Breast epithelium (tissue), 4 donors: ENCODE results near the gene FHDC1. TPM values are rescaled to one million over a fixed set of nuclear protein-coding genes. Genes with fewer than 3 reads are reported as not detected.

Experiments
- DNase-seq, 2 donors: peaks; one replicate each; pipeline ENCODE4 v3.0.0-alpha.2; 2019; ENCODE audit warnings: low spot score in 2 of 2
- H3K27ac ChIP-seq, 2 donors: fragments of 200-600 bp; sonication (generic) in 1 of 2; one replicate each; pipeline ENCODE4 v1.5.1; 2016 to 2019; ENCODE audit warnings: mild to moderate bottlenecking in 1 of 2
- H3K27me3 ChIP-seq, 2 donors: fragments of 200-600 bp; sonication (generic) in 1 of 2; one replicate each; pipeline versions ENCODE4 v1.5.1 to v1.6.0; 2017 to 2019; ENCODE audit warnings: control low read depth in 1 of 2, mild to moderate bottlenecking in 1 of 2
- H3K36me3 ChIP-seq: fragments of 200-600 bp; one replicate; pipeline ENCODE4 v1.5.1; 2019
- H3K4me1 ChIP-seq, 2 donors: fragments of 200-600 bp; sonication (generic); one replicate each; pipeline ENCODE4 v1.5.1; 2016 to 2019; ENCODE audit warnings: control low read depth in 1 of 2
- H3K4me3 ChIP-seq, 3 donors: fragments of 200-600 bp; sonication (generic); 1 replicate in 2 of 3; 2 replicates in 1 of 3; pipeline ENCODE4 v1.5.1; 2016 to 2019; ENCODE audit warnings: mild to moderate bottlenecking in 3 of 3, moderate library complexity in 2 of 3
- H3K9me3 ChIP-seq, 2 donors: fragments of 200-600 bp; sonication (generic) in 1 of 2; one replicate each; pipeline ENCODE4 v1.5.1; 2016 to 2019; ENCODE audit warnings: control low read depth in 1 of 2
- CTCF ChIP-seq, 3 donors: fragments of 450-650 bp; IDR thresholded peaks; one replicate each; pipeline ENCODE4 v1.5.1; 2016 to 2017; ENCODE audit warnings: antibody characterized with exemption in 3 of 3, mild to moderate bottlenecking in 3 of 3, moderate library complexity in 3 of 3
- POLR2A ChIP-seq: fragments of 450-650 bp; IDR thresholded peaks from one replicate; pipeline ENCODE4 v1.6.1; 2016; ENCODE audit warnings: antibody characterized with exemption, mild to moderate bottlenecking, moderate library complexity
- POLR2AphosphoS5 ChIP-seq, 3 donors: sonication (generic); formaldehyde crosslinking; IDR thresholded peaks; one replicate each; pipeline ENCODE4 v1.6.1; 2017; ENCODE audit warnings: antibody characterized with exemption in 3 of 3
- intact Hi-C: fragments of 100-400 bp; cut with DNase I; formaldehyde crosslinking; loops from one replicate; pipeline ENCODE4 v1.15.1; 2023; ENCODE audit warnings: low total_unique reads
- total RNA-seq, 3 donors: library from RNA; depleted of rRNA; stranded (reverse); fragments of >200 nt; gene quantifications; one replicate each; pipeline ENCODE4 v1.1.0, GENCODE V29; 2016

Gene FHDC1
- total RNA-seq, 3 donors from 2014 or later = 0.48 to 2.3 (median 2.0) TPM

GRCh38 chr4:152898606-152899005 is 37.5 kb upstream of the FHDC1 start:
- Histone ChIP-seq H3K27me3 (no peaks in the 10 kb centered on the region), H3K4me3 (no peak overlapping the region), H3K9me3 (no peaks in the 10 kb centered on the region), H3K27ac (no peak overlapping the region), H3K4me1 (no peaks in the 10 kb centered on the region), H3K36me3 (no peaks in the 10 kb centered on the region)
- no peak for DNase-seq
- intact Hi-C loops = no loop called here
- no peak for TF ChIP-seq POLR2AphosphoS5 (IDR thresholded peaks at IDR 0.05)
- TF ChIP-seq POLR2A = no peak
- TF ChIP-seq CTCF (IDR thresholded peaks at IDR 0.05) = no peak

DNA sequence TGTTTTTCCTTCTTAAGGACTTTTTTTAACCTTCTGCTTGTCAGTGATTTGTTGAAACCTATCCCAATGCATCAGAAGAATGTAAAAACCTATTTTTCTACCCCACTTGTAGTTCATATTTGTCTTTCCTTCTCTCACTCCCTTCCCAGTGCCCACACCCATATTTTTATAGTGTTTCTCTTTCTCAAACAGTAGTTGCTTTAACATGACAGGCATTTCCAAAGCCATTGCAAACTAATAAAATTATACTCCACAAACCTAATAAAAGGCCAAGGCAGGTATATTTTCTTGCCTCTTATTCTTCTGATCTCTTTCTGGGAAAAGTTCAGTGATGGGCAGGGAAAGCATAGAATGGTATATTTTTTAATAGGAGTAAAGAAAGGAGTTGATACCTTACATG is 35.7 kb upstream of the FHDC1 start:
- intact Hi-C loops = no loop called here
- no peak overlapping the region for H3K4me3 ChIP-seq
- H3K9me3 ChIP-seq = no peaks in the 10 kb centered on the region

DNA sequence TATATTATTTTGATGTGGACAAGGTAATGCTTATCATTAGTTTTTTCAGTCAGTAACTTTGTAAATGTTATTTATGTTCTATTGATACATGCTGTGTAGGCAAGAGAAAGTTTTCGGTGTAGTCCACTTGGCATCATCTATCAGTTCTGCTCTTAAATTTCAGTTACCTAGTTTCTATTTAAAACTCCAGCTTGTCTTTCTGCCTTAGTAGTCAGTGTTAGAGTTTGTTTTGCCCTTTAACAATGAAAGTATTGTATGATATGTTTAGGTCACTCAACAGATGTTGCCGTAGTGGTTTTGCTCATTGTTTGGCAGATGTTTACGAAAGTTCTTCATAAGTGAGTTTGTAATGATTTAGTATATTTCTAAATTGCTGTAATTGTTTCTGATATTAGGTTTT is 34.9 kb upstream of the FHDC1 start:
- H3K36me3 ChIP-seq = no peaks in the 10 kb centered on the region
- TF ChIP-seq POLR2AphosphoS5 (IDR thresholded peaks at IDR 0.05) (no peak), POLR2A (no peak), CTCF (IDR thresholded peaks at IDR 0.05) (no peak)
- no peaks in the 10 kb centered on the region for H3K27me3 ChIP-seq
- intact Hi-C loops = no loop called here
- H3K27ac ChIP-seq = no peak overlapping the region
- no peak overlapping the region for H3K4me3 ChIP-seq
- no peaks in the 10 kb centered on the region for H3K9me3 ChIP-seq
- DNase-seq = no peak
- H3K4me1 ChIP-seq = no peaks in the 10 kb centered on the region

More for the DNA sequence above, 35.7 kb upstream of the FHDC1 start:
- Histone ChIP-seq H3K27me3 (no peaks in the 10 kb centered on the region), H3K27ac (no peak overlapping the region), H3K36me3 (no peaks in the 10 kb centered on the region), H3K4me1 (no peaks in the 10 kb centered on the region)
- TF ChIP-seq POLR2AphosphoS5 (IDR thresholded peaks at IDR 0.05) = no peak
- TF ChIP-seq CTCF (IDR thresholded peaks at IDR 0.05) = no peak
- no peak for TF ChIP-seq POLR2A
- DNase-seq = no peak

- intact Hi-C loops = no loop called here
- no peak for TF ChIP-seq POLR2AphosphoS5 (IDR thresholded peaks at IDR 0.05)
- no peak for TF ChIP-seq POLR2A
- no peak for DNase-seq
- H3K4me1 ChIP-seq = no peaks in the 10 kb centered on the region
- no peaks in the 10 kb centered on the region for H3K9me3 ChIP-seq
- H3K27ac ChIP-seq = no peak overlapping the region
- no peaks in the 10 kb centered on the region for H3K27me3 ChIP-seq
- no peaks in the 10 kb centered on the region for H3K36me3 ChIP-seq
- H3K4me3 ChIP-seq = no peak overlapping the region
Measured at GRCh38 chr4:152903658-152904057, 32.5 kb upstream of the FHDC1 start.

DNA sequence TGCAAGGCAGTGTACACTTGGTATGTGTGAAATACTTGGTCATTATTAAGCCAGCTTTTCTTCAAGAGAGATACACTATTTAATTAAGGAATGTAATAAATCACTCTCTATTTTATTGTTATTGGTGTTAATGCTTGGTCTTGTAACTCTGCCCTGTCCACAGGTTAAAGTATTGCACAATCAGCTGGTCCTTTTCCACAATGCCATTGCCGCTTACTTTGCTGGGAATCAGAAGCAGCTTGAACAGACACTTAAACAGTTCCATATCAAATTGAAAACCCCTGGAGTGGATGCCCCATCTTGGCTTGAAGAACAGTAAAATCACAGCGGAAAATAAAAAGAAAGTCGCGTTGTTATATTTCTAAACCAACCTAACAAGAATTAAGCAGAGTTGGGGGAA is 26.2 kb upstream of the FHDC1 start:
- no peaks in the 10 kb centered on the region for H3K36me3 ChIP-seq
- no peaks in the 10 kb centered on the region for H3K27me3 ChIP-seq
- H3K4me1 ChIP-seq = no peaks in the 10 kb centered on the region
- DNase-seq = no peak
- TF ChIP-seq CTCF (IDR thresholded peaks at IDR 0.05) (no peak), POLR2A (no peak), POLR2AphosphoS5 (IDR thresholded peaks at IDR 0.05) (no peak)
- no peak overlapping the region for H3K4me3 ChIP-seq
- intact Hi-C loops = no loop called here
- no peaks in the 10 kb centered on the region for H3K9me3 ChIP-seq
- H3K27ac ChIP-seq = no peak overlapping the region

- TF ChIP-seq CTCF (IDR thresholded peaks at IDR 0.05) = no peak
- no peak for TF ChIP-seq POLR2AphosphoS5 (IDR thresholded peaks at IDR 0.05)
- no peak for TF ChIP-seq POLR2A
- Histone ChIP-seq H3K27ac (no peak overlapping the region), H3K27me3 (no peaks in the 10 kb centered on the region), H3K4me3 (no peak overlapping the region), H3K9me3 (no peaks in the 10 kb centered on the region), H3K36me3 (no peaks in the 10 kb centered on the region), H3K4me1 (no peaks in the 10 kb centered on the region)
- intact Hi-C loops = no loop called here
- DNase-seq = no peak
Measured at GRCh38 chr4:152910521-152910920, 25.6 kb upstream of the FHDC1 start.
